Mesendoderm (in vitro differentiated cells): ENCODE measurements around the gene BFSP2.

Source experiments
- DNase-seq: peaks from one replicate; pipeline ENCODE4 v3.0.0; 2013
- H2AK5ac ChIP-seq: 2 replicates; pipeline ENCODE4 v1.6.1; 2013; ENCODE audit warnings: low read length, inconsistent platforms
- H2BK120ac ChIP-seq: 2 replicates; pipeline ENCODE4 v1.6.1; 2013; ENCODE audit warnings: low read depth, mild to moderate bottlenecking, low read length, moderate library complexity, mixed read lengths
- H2BK15ac ChIP-seq: replicated peaks from 2 replicates; pipeline ENCODE4 v1.6.1; 2013; ENCODE audit warnings: low read depth, mild to moderate bottlenecking, moderate library complexity
- H2BK5ac ChIP-seq: 2 replicates; pipeline ENCODE4 v1.6.1; 2013; ENCODE audit warnings: low read length, inconsistent platforms
- H3K18ac ChIP-seq: 2 replicates; pipeline ENCODE4 v1.6.1; 2013; ENCODE audit warnings: mild to moderate bottlenecking, low read length, mixed read lengths
- H3K23ac ChIP-seq: one replicate; pipeline ENCODE4 v1.6.1; 2013; ENCODE audit warnings: low read length
- H3K27ac ChIP-seq: 2 replicates; pipeline ENCODE4 v1.5.1; 2013; ENCODE audit warnings: low read depth, mild to moderate bottlenecking, inconsistent platforms, low read length, moderate library complexity
- H3K27me3 ChIP-seq: 2 replicates; pipeline ENCODE4 v1.6.1; 2013; ENCODE audit warnings: low read length, control low read depth, mild to moderate bottlenecking, inconsistent platforms; ENCODE audit not compliant: insufficient read depth, poor library complexity
- H3K36me3 ChIP-seq: 2 replicates; pipeline ENCODE4 v1.6.1; 2013; ENCODE audit warnings: low read length, inconsistent platforms; ENCODE audit not compliant: control insufficient read depth, insufficient read depth
- H3K4ac ChIP-seq: one replicate; pipeline ENCODE4 v1.6.1; 2013; ENCODE audit warnings: low read depth, mild to moderate bottlenecking, low read length, moderate library complexity
- H3K4me1 ChIP-seq: 2 replicates; pipeline ENCODE4 v1.6.1; 2013; ENCODE audit warnings: low read depth, low read length, inconsistent platforms; ENCODE audit not compliant: control insufficient read depth
- H3K4me2 ChIP-seq: 2 replicates; pipeline ENCODE4 v1.6.1; 2013; ENCODE audit warnings: low read length
- H3K4me3 ChIP-seq: 2 replicates; pipeline ENCODE4 v1.5.1; 2013; ENCODE audit warnings: mild to moderate bottlenecking, low read length
- H3K56ac ChIP-seq: one replicate; pipeline ENCODE4 v1.6.1; 2013; ENCODE audit warnings: low read length
- H3K79me1 ChIP-seq: 2 replicates; pipeline ENCODE4 v1.6.1; 2013; ENCODE audit warnings: low read length, inconsistent platforms
- H3K79me2 ChIP-seq: 2 replicates; pipeline ENCODE4 v1.6.1; 2013; ENCODE audit warnings: mild to moderate bottlenecking, low read length; ENCODE audit not compliant: control insufficient read depth, insufficient read depth
- H3K9ac ChIP-seq: 2 replicates; pipeline ENCODE4 v1.6.1; 2013; ENCODE audit warnings: low read length, inconsistent platforms
- H4K5ac ChIP-seq: one replicate; pipeline ENCODE4 v1.6.1; 2013; ENCODE audit warnings: low read length
- H4K8ac ChIP-seq: one replicate; pipeline ENCODE4 v1.6.1; 2013; ENCODE audit warnings: low read depth, mild to moderate bottlenecking, control low read depth, low read length, moderate library complexity
- WGBS: extraction: QIAGEN DNeasy Blood & Tissue Kit; methylation state at CpG from one replicate; pipeline ENCODE4 v1.1.7; 2013; ENCODE audit warnings: low lambda C conversion rate, missing lambda C conversion rate; ENCODE audit not compliant: insufficient coverage; ENCODE audit errors: extremely low coverage; 5-methylcytosine and 5-hydroxymethylcytosine counted together

The BFSP2 gene

DNA sequence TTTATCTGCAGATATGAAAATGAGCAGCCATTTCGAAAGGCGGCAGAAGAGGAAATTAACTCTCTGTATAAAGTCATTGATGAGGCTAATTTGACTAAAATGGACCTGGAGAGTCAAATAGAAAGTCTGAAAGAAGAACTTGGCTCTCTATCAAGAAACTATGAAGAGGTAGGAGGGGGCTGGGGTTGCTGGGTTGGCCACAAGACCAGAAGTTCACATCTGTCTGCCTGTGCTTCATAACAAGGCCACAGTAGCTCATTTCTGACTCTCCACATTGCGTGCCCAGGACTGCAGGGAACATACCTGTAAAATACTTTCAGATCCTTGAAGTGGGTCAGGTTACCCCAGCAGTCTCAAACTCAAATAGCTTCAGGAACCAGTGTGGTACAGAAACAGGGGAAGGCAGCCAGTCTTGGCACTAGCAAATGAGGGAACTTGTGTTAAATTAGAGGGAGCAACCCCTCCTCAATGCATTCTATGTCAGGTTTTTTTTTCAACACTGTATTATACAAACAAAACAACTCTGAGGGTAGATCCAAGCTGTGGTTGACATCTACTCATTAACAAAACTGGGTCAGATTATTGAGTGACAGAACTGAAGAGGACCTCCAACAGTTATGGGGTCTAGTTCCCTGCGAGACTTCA lies 48.7 kb downstream of the BFSP2 start:
- no peak overlapping the region for H3K9ac ChIP-seq
- H3K4ac ChIP-seq, result no peak overlapping the region
- H2AK5ac ChIP-seq, result no peak overlapping the region
- H3K4me3 ChIP-seq, result no peak overlapping the region
- no peak overlapping the region for H2BK120ac ChIP-seq
- H3K27me3 ChIP-seq, result no peaks in the 10 kb centered on the region
- WGBS, result no CpG with 5 or more reads among the region's 4 CpGs
- no peak overlapping the region for H3K56ac ChIP-seq
- no peaks in the 10 kb centered on the region for H3K4me1 ChIP-seq
- H3K27ac ChIP-seq, result no peak overlapping the region
- H2BK15ac ChIP-seq, result no peak overlapping the region
- no peak overlapping the region for H4K8ac ChIP-seq
- no peak for DNase-seq
- H3K36me3 ChIP-seq, result no peaks in the 10 kb centered on the region
- H3K4me2 ChIP-seq, result no peak overlapping the region
- no peak overlapping the region for H2BK5ac ChIP-seq
- no peak overlapping the region for H4K5ac ChIP-seq
- H3K18ac ChIP-seq, result no peak overlapping the region
- H3K79me2 ChIP-seq, result no peaks in the 10 kb centered on the region
- no peaks in the 10 kb centered on the region for H3K79me1 ChIP-seq
- H3K23ac ChIP-seq, result no peak overlapping the region

DNA sequence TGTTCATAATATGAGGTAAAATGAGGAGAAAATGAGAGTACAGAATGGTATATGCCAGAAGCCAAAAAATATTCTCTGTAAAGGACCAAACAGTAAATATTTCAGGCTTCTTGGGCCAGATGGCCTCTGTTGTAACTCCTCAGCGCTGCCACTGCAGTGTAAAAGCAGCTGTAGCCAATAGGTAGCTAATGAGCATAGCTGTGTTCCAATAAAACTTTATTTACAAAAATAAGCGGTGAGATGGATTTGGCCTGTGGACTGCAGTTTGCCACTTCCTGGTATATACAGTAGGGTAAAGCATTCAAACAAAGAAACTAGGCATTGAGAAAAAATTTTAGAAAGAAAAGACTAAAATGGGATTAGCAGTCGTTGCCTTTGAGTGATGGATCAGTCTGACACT lies 51.5 kb downstream of the BFSP2 start:
- no CpG with 5 or more reads among the region's 3 CpGs for WGBS
- H2BK120ac ChIP-seq, result no peak overlapping the region
- no peak overlapping the region for H3K4ac ChIP-seq

DNA sequence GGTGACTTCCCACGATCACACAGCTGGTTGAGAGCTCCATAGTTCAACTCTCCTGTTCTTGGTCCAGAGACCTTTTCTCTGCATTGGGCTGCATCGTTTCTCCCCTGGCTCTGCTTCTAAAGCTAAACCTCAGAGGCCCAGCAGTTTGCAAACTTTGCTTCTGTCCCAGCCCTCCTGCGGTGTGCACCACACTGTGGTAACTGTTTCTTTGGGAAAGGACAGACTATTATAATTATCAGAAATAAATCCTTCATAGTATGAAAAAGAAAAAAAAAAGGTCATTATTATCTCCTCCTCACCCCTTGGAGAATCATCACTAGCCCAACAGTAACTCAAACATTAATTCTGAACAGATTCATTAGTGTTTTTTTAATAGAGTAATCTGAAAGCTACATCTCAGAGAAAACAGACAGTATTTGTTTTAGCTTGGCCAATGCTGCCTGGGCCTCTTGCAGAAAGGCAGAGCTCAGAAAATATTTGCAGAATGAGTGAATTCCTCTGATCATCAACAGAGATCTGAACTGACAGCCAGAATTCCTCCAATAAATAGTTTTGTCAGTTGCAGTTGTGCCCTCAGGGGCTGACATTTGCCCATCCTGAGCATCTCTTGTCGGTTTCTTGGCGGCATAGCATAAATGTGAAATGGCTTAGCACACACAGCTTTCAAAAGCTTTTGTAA lies 52.9 kb downstream of the BFSP2 start:
- no peak overlapping the region for H2BK5ac ChIP-seq
- DNase-seq, result peak; percentile 23
- H3K27me3 ChIP-seq, result no peaks in the 10 kb centered on the region
- H3K79me1 ChIP-seq, result no peaks in the 10 kb centered on the region
- no peak overlapping the region for H3K4me2 ChIP-seq
- no peak overlapping the region for H3K18ac ChIP-seq
- no peak overlapping the region for H3K56ac ChIP-seq
- H3K27ac ChIP-seq, result no peak overlapping the region
- no peak overlapping the region for H3K4me3 ChIP-seq
- no peak overlapping the region for H2AK5ac ChIP-seq
- H2BK15ac ChIP-seq, result no peak overlapping the region
- no peak overlapping the region for H3K9ac ChIP-seq
- H3K79me2 ChIP-seq, result no peaks in the 10 kb centered on the region
- no peak overlapping the region for H3K4ac ChIP-seq
- H3K4me1 ChIP-seq, result no peaks in the 10 kb centered on the region
- no peak overlapping the region for H2BK120ac ChIP-seq
- H3K23ac ChIP-seq, result no peak overlapping the region
- H4K5ac ChIP-seq, result no peak overlapping the region
- no peak overlapping the region for H4K8ac ChIP-seq
- WGBS, result no CpG with 5 or more reads among the region's 5 CpGs
- no peaks in the 10 kb centered on the region for H3K36me3 ChIP-seq

More for the DNA sequence above, 51.5 kb downstream of the BFSP2 start:
- no peak overlapping the region for H2BK15ac ChIP-seq
- no peak overlapping the region for H4K5ac ChIP-seq
- H3K4me3 ChIP-seq, result no peak overlapping the region
- H2AK5ac ChIP-seq, result no peak overlapping the region
- no peaks in the 10 kb centered on the region for H3K27me3 ChIP-seq
- no peaks in the 10 kb centered on the region for H3K79me1 ChIP-seq
- no peaks in the 10 kb centered on the region for H3K4me1 ChIP-seq
- no peak overlapping the region for H4K8ac ChIP-seq
- no peak overlapping the region for H2BK5ac ChIP-seq
- H3K23ac ChIP-seq, result no peak overlapping the region
- H3K18ac ChIP-seq, result no peak overlapping the region
- H3K56ac ChIP-seq, result no peak overlapping the region
- no peak overlapping the region for H3K9ac ChIP-seq
- no peak overlapping the region for H3K27ac ChIP-seq
- no peaks in the 10 kb centered on the region for H3K36me3 ChIP-seq
- H3K79me2 ChIP-seq, result no peaks in the 10 kb centered on the region
- no peak for DNase-seq
- no peak overlapping the region for H3K4me2 ChIP-seq

DNA sequence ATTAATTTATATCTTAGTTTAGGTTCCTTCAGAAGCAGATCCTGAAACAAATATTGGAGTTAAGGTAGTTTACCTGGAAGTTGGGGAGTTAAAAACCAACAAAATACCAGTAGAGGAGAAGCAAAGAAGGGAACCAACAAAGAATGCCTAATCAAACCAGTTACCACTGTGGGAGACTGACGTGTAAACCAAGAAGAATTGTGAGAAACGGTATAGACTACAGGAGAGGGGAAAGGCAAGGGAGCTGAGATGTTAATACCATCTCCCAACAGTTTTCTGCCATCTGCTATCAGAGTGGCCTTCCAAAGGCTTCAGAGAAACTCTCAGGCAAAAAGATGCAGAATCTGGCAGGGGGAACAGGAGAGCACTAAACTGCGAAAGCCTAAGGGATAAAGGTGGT lies 53.5 kb downstream of the BFSP2 start:
- no CpG with 5 or more reads among the region's 3 CpGs for WGBS
- Histone ChIP-seq H3K36me3 (no peaks in the 10 kb centered on the region), H4K5ac (no peak overlapping the region), H3K23ac (no peak overlapping the region), H3K4me2 (no peak overlapping the region), H2BK120ac (no peak overlapping the region), H2BK5ac (no peak overlapping the region), H3K27me3 (no peaks in the 10 kb centered on the region), H2AK5ac (no peak overlapping the region), H3K79me1 (no peaks in the 10 kb centered on the region), H3K18ac (no peak overlapping the region), H3K56ac (no peak overlapping the region), H3K4me3 (no peak overlapping the region), H3K79me2 (no peaks in the 10 kb centered on the region), H3K9ac (no peak overlapping the region), H4K8ac (no peak overlapping the region), H3K4ac (no peak overlapping the region), H2BK15ac (no peak overlapping the region), H3K27ac (no peak overlapping the region), H3K4me1 (no peaks in the 10 kb centered on the region)
- no peak for DNase-seq

GRCh38 chr3:133455281-133455680 lies 55.4 kb downstream of the BFSP2 start:
- no peak overlapping the region for H3K4ac ChIP-seq
- H4K5ac ChIP-seq, result no peak overlapping the region
- no peak overlapping the region for H3K9ac ChIP-seq
- DNase-seq, result no peak
- no peak overlapping the region for H4K8ac ChIP-seq
- no peaks in the 10 kb centered on the region for H3K79me2 ChIP-seq
- no peak overlapping the region for H3K4me3 ChIP-seq
- no peak overlapping the region for H3K23ac ChIP-seq
- H3K36me3 ChIP-seq, result no peaks in the 10 kb centered on the region
- no peak overlapping the region for H2BK120ac ChIP-seq
- no peak overlapping the region for H2BK15ac ChIP-seq
- WGBS, result no CpG with 5 or more reads among the region's 3 CpGs
- H3K27me3 ChIP-seq, result no peaks in the 10 kb centered on the region
- H2BK5ac ChIP-seq, result no peak overlapping the region
- H3K18ac ChIP-seq, result no peak overlapping the region
- H3K4me2 ChIP-seq, result no peak overlapping the region
- H3K4me1 ChIP-seq, result no peaks in the 10 kb centered on the region
- H3K56ac ChIP-seq, result no peak overlapping the region
- no peak overlapping the region for H3K27ac ChIP-seq
- no peaks in the 10 kb centered on the region for H3K79me1 ChIP-seq
- no peak overlapping the region for H2AK5ac ChIP-seq

- Histone ChIP-seq H4K5ac (no peak overlapping the region), H3K4me1 (no peaks in the 10 kb centered on the region), H3K4me3 (no peak overlapping the region), H3K9ac (no peak overlapping the region), H3K79me1 (no peaks in the 10 kb centered on the region), H3K56ac (no peak overlapping the region), H3K27me3 (no peaks in the 10 kb centered on the region), H3K27ac (no peak overlapping the region), H3K18ac (no peak overlapping the region), H3K36me3 (no peaks in the 10 kb centered on the region), H3K79me2 (no peaks in the 10 kb centered on the region), H2BK5ac (no peak overlapping the region), H3K4ac (no peak overlapping the region), H3K23ac (no peak overlapping the region), H3K4me2 (no peak overlapping the region), H2BK15ac (no peak overlapping the region), H2AK5ac (no peak overlapping the region), H4K8ac (no peak overlapping the region), H2BK120ac (no peak overlapping the region)
- no CpG with 5 or more reads among the region's 2 CpGs for WGBS
- no peak for DNase-seq
These were observed 56.1 kb downstream of the BFSP2 start for GRCh38 chr3:133455960-133456359.
